Common myeloid progenitor, CD34-positive (primary cell): ENCODE measurements around the gene UBAP2L.
"Not testable (repeated sequence)": the region's sequence is repeated elsewhere in the genome, so short reads cannot be mapped to it uniquely, and the experiment has no call there.

Experiments
- CTCF ChIA-PET: fragments of 350-600 bp; sonication (Branson Sonifier 250); formaldehyde crosslinking; loops from one replicate; lab custom pipeline; 2021; ENCODE audit warnings: antibody characterized with exemption; lab: Charles Lee
- POLR2A ChIA-PET: fragments of 350-600 bp; sonication (Branson Sonifier 250); formaldehyde crosslinking; loops from one replicate; lab custom pipeline; 2021; ENCODE audit warnings: antibody characterized with exemption; lab: Charles Lee
- DNase-seq, 3 donors: peaks; one replicate each; pipeline versions ENCODE4 v3.0.0 to v3.0.0-alpha.2; 2013
- H3K27ac ChIP-seq, 2 experiments: 1 replicate in 1 of 2; 2 replicates in 1 of 2; pipeline ENCODE4 v1.7.0; 2013; ENCODE audit warnings: inconsistent platforms in 2 of 2, low read length in 2 of 2, mild to moderate bottlenecking in 2 of 2, low read depth in 1 of 2, moderate library complexity in 1 of 2; ENCODE audit not compliant: severe bottlenecking in 2 of 2, insufficient read depth in 1 of 2, poor library complexity in 1 of 2
- H3K27me3 ChIP-seq, 5 experiments: replicated peaks in 2 of 5; 1 replicate in 3 of 5; 2 replicates in 2 of 5; pipeline versions ENCODE4 v1.6.1 to v1.7.0; 2013; ENCODE audit warnings: low read length in 4 of 5, mild to moderate bottlenecking in 2 of 5, moderate library complexity in 2 of 5, inconsistent platforms in 1 of 5; ENCODE audit not compliant: insufficient read depth in 5 of 5, control insufficient read depth in 4 of 5
- H3K36me3 ChIP-seq, 4 experiments: 1 replicate in 2 of 4; 2 replicates in 2 of 4; pipeline versions ENCODE4 v1.6.1 to v1.7.0; 2013; ENCODE audit warnings: low read length in 3 of 4, control low read depth in 1 of 4, mild to moderate bottlenecking in 1 of 4; ENCODE audit not compliant: control insufficient read depth in 4 of 4, insufficient read depth in 4 of 4
- H3K4me1 ChIP-seq, 4 experiments: 1 replicate in 3 of 4; 2 replicates in 1 of 4; pipeline versions ENCODE4 v1.6.1 to v1.7.1; 2013; ENCODE audit warnings: low read length in 3 of 4, mild to moderate bottlenecking in 3 of 4, control low read depth in 1 of 4, inconsistent platforms in 1 of 4, moderate library complexity in 1 of 4; ENCODE audit not compliant: control insufficient read depth in 4 of 4, insufficient read depth in 4 of 4; ENCODE audit errors: control extremely low read depth in 1 of 4
- H3K4me3 ChIP-seq, 7 experiments: 1 replicate in 4 of 7; 2 replicates in 3 of 7; pipeline versions ENCODE4 v1.5.1 to v1.7.0; 2013; ENCODE audit warnings: mild to moderate bottlenecking in 7 of 7, low read length in 6 of 7, moderate library complexity in 6 of 7, inconsistent platforms in 2 of 7, low read depth in 2 of 7, control low read depth in 1 of 7; ENCODE audit not compliant: insufficient read depth in 4 of 7, control insufficient read depth in 1 of 7; ENCODE audit errors: extremely low read depth in 1 of 7
- H3K9me3 ChIP-seq, 5 experiments: 1 replicate in 4 of 5; 2 replicates in 1 of 5; pipeline versions ENCODE4 v1.6.1 to v1.7.1; 2013; ENCODE audit warnings: low read length in 4 of 5, mild to moderate bottlenecking in 2 of 5, inconsistent platforms in 1 of 5, low read depth in 1 of 5, moderate library complexity in 1 of 5; ENCODE audit not compliant: control insufficient read depth in 4 of 5, insufficient read depth in 2 of 5; ENCODE audit errors: control extremely low read depth in 1 of 5
- WGBS: methylation state at CpG from one replicate; pipeline ENCODE4 v1.1.5; 2013; ENCODE audit not compliant: insufficient coverage; 5-methylcytosine and 5-hydroxymethylcytosine counted together

Gene UBAP2L

DNA sequence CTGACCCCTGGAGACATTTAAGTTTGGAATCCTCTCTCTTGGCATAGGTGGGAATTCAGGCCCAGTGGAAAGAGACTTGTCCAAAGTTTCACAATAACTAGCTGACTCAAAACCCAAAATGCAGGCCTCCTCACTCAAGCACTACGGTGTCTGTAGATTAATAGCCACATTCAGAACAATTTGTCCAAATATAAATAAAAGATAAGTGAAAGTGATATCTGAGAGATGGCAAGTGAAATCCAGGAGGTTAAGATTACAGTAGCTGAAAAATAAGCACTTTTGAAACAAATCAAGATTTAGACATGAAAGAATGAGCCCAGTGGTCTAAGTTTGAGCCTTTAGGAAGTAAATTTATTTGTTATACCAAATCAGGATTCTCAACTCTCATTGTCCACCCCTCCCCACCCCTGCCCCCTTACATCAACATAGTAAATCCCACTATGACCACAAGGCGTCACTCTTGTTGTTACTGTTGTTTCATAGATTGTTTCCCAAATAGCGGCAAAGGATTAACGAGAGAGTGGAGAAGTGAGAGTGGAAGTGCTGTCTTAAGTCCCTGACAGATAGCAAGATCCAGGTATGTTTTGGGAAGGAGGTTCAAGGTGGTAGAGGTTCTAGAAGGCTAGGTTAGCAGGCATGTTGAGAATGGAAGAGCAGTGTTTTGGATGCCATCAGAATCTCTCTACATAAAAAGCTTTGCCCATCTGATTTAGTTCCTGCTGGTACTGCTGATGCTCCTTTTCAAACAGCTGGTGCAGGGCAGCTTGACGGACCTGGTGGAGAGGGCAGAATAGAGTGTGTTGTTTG is 21.8 kb upstream of the UBAP2L start:
- CTCF ChIA-PET = interaction anchor here (0.6 to 4.1 kb wide), 21 partner anchors 10 to 208 kb away, joined by 3 to 28 read pairs (median 4); partner anchors contain the start of gene HAX1
- H3K4me1 ChIP-seq = peaks cover 2 to 12% (median 7%) of the 10 kb centered on the region in 4 experiments
- H3K9me3 ChIP-seq = no peaks in the 10 kb centered on the region
- no peak overlapping the region for H3K27ac ChIP-seq
- POLR2A ChIA-PET = no interaction called here
- no peaks in the 10 kb centered on the region for H3K27me3 ChIP-seq
- WGBS = 0% methylated on average over 3 of the region's 5 CpGs
- DNase-seq = peak; percentile 73 to 84 (median 83)
- peak overlapping the region in 4 of 7 experiments; percentile 16 to 61 (median 28) for H3K4me3 ChIP-seq
- no peaks in the 10 kb centered on the region for H3K36me3 ChIP-seq

DNA sequence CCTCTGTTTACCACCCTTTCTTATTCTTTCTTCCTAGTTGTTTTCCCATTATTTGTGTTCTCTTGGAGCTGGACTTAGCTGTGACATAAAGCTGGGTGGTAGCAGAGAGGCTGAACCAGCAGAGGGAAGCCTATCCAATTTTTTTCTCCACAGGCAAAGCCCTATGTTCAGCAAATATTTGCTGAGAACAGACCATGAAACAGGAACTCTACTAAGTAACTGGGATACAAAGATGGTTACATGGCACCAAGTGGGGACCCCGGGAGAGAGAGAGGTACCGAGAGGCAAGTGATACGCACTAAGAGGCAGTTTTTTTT is 21.2 kb upstream of the UBAP2L start:
- Histone ChIP-seq H3K4me3 (peak overlapping the region in 3 of 7 experiments; percentile 16 to 61 (median 30)), H3K9me3 (no peaks in the 10 kb centered on the region), H3K27ac (no peak overlapping the region), H3K4me1 (peaks cover under 1 to 7% (median 4%) of the 10 kb centered on the region in 4 experiments), H3K36me3 (no peaks in the 10 kb centered on the region), H3K27me3 (no peaks in the 10 kb centered on the region)
- 100% methylated on average over 3 of the region's 3 CpGs for WGBS
- CTCF ChIA-PET = interaction anchor here (0.6 to 4.1 kb wide), 21 partner anchors 10 to 208 kb away, joined by 3 to 28 read pairs (median 4); partner anchors contain the start of gene HAX1
- POLR2A ChIA-PET = no interaction called here
- DNase-seq = no peak

DNA sequence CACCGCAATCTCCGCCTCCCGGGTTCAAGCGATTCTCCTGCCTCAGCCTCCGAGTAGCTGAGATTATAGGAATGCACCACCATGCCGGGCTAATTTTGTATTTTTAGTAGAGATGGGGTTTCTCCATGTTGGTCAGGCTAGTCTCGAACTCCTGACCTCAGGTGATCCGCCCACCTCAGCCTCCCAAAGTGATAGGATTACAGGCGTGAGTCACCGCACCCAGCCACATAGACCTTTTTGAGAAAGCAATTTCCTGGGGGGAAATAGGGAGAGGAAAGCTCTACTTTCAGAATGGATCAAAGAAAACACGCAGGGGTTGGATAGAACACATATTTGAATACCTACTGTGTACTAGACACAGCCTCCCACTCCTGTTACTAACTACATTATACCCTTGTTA is 15.0 kb upstream of the UBAP2L start:
- H3K9me3 ChIP-seq, H3K4me3 ChIP-seq, H3K27me3 ChIP-seq, H3K27ac ChIP-seq, H3K4me1 ChIP-seq, DNase-seq: not testable (repeated sequence)
- POLR2A ChIA-PET = interaction anchor here (0.6 kb wide), 1 partner anchor 404 kb away, joined by 4 read pairs; no protein-coding TSS in a partner anchor
- peaks cover 15 to 47% (median 34%) of the 10 kb centered on the region in 4 experiments for H3K36me3 ChIP-seq
- 98% methylated on average over 7 of the region's 11 CpGs for WGBS
- CTCF ChIA-PET = interaction anchor here (1.2 to 2.1 kb wide), 3 partner anchors 8 to 11 kb away, joined by 3 to 7 read pairs (median 4); no protein-coding TSS in a partner anchor

DNA sequence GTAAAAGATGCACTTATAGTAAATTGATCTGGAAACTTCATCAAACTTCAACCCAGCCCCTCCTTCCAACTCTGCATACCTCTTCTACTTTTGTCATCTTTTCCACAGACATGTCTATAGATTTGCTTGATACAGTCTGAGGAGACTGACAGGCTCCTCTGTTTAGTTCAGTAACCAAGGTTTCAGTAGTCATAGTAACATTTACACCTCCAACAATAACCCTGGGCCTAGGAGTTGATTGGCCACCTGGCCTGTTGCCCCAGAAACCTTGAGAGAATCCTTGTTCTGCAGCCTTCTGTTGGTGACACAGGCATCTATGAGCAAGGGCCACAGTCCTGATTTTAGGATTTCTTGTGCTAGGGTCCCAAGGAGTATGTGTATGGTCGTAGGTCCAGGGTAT is 14.6 kb upstream of the UBAP2L start, which contains the start of gene CFAP141:
Gene CFAP141 (minus strand): TSS at position 138 of the 400 bp plus-strand sequence. CDS start 26 bp downstream, at position 112.
- H3K27me3 ChIP-seq = no peaks in the 10 kb centered on the region
- peak in 2 of 3 donors; percentile 44 to 57 for DNase-seq
- peak within 1 kb of the TSS; percentile 4 to 41 for H3K27ac ChIP-seq
- CTCF ChIA-PET = no interaction called here
- no peaks in the 10 kb centered on the region for H3K9me3 ChIP-seq
- POLR2A ChIA-PET = no interaction called here
- no peak within 1 kb of the TSS for H3K4me3 ChIP-seq
- no peaks in the 10 kb centered on the region for H3K4me1 ChIP-seq
- peaks cover 15 to 49% (median 34%) of the 10 kb centered on the region in 4 experiments for H3K36me3 ChIP-seq
- WGBS = no CpG with 5 or more reads among the region's 1 CpG

DNA sequence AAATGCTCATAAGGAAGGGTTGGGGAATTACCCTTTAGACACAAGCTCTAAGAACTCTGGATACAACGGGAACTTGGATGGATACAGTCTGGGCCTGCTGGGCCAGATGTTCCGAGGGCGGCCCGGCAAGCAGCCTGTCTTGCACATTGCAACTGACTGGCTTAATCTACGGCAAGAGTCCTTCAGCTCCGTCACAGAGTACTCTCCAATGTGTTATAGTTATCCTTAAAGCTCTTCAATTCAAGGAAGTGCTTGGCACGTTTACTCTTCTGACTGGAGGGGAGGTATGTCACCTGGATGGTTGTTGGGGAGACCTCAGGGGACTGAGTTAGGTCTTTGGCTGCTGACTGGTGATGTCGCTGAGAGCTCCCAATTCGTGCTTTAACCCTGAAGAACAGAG is 13.5 kb upstream of the UBAP2L start:
- Histone ChIP-seq H3K4me3 (no peak overlapping the region), H3K27ac (peak overlapping the region in 1 of 2 experiments; percentile 46), H3K4me1 (no peaks in the 10 kb centered on the region), H3K9me3 (no peaks in the 10 kb centered on the region), H3K36me3 (peaks cover 17 to 58% (median 43%) of the 10 kb centered on the region in 4 experiments), H3K27me3 (no peaks in the 10 kb centered on the region)
- ChIA-PET POLR2A (no interaction called here), CTCF (interaction anchor here (0.9 to 1.6 kb wide), 3 partner anchors 9 to 12 kb away, joined by 3 to 5 read pairs (median 4); no protein-coding TSS in a partner anchor)
- WGBS = 96% methylated on average over 8 of the region's 9 CpGs
- DNase-seq = no peak

DNA sequence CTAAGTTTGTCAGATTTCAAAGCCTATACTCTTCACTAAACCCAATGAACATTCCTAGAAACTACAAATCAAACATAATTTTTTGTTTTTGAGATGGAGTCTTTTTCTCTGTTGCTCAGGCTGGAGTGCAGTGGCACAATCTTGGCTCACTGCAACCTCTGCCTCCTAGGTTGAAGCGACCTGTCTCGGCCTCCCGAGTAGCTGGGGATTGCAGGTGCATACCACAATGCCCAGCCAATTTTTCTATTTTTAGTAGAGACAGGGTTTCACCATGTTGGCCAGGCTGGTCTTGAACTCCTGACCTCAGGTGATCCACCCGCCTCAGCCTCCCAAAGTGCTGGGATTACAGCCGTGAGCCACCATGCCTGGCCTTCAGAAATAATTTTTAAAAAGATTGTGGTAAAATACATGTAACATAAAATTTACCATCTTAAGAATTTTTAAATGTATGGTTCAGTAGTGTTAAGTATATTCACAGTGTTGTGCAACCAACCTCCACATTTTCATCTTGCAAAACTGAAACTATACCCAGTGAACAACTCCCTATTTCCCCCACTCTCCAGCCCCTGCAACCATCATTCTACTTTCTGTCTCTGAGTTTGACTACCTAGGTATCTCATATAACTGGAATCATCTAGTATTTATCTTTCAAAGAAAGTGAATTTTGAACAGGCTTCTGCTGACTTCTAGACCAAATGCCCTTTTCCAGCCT is 11.9 kb upstream of the UBAP2L start:
- no peak overlapping the region for H3K27ac ChIP-seq
- CTCF ChIA-PET = no interaction called here
- no peak for DNase-seq
- H3K4me1 ChIP-seq = no peaks in the 10 kb centered on the region
- H3K9me3 ChIP-seq = no peaks in the 10 kb centered on the region
- 60% methylated on average over 1 of the region's 5 CpGs for WGBS
- H3K4me3 ChIP-seq = no peak overlapping the region
- H3K27me3 ChIP-seq = no peaks in the 10 kb centered on the region
- POLR2A ChIA-PET = no interaction called here
- H3K36me3 ChIP-seq = peaks cover 21 to 74% (median 55%) of the 10 kb centered on the region in 4 experiments
